HepG2 (cell line): Measurements from ENCODE around the gene RNH1. TPM values are rescaled to one million over a fixed set of nuclear protein-coding genes. Genes with fewer than 3 reads are reported as not detected.

Experiments used
- AFF4 ChIP-seq: sonication (generic); formaldehyde crosslinking; IDR thresholded peaks from 2 replicates; pipeline ENCODE4 v1.4.0; 2020; ENCODE audit warnings: missing genetic modification reagents
- AHR ChIP-seq: IDR thresholded peaks from 2 replicates; pipeline ENCODE4 v1.6.1; 2018; ENCODE audit warnings: missing genetic modification reagents, missing compliant biosample characterization
- BHLHE40 ChIP-seq: IDR thresholded peaks from 2 replicates; pipeline ENCODE4 v1.6.1; 2011; ENCODE audit warnings: low read length, improper control_type of control experiment
- CBFB ChIP-seq: sonication (generic); formaldehyde crosslinking; IDR thresholded peaks from 2 replicates; pipeline ENCODE4 v1.4.0; 2020; ENCODE audit warnings: missing genetic modification reagents
- GATA4 ChIP-seq: sonication (generic); IDR thresholded peaks from 2 replicates; pipeline ENCODE4 v1.6.1; 2016; ENCODE audit warnings: antibody characterized with exemption, low read depth, borderline replicate concordance
- GLI4 ChIP-seq: sonication (generic); formaldehyde crosslinking; IDR thresholded peaks from 2 replicates; pipeline ENCODE4 v1.5.1; 2020; ENCODE audit warnings: missing genetic modification reagents, mild to moderate bottlenecking, moderate library complexity, borderline replicate concordance
- HIC2 ChIP-seq: sonication (generic); formaldehyde crosslinking; IDR thresholded peaks from 2 replicates; pipeline ENCODE4 v1.9.0; 2022; ENCODE audit warnings: low read depth, missing genetic modification reagents
- HOMEZ ChIP-seq: IDR thresholded peaks from 2 replicates; pipeline ENCODE4 v1.6.1; 2016; ENCODE audit warnings: low read depth
- MIER2 ChIP-seq: IDR thresholded peaks from 2 replicates; pipeline ENCODE4 v1.6.1; 2016; ENCODE audit warnings: missing biosample characterization, missing genetic modification reagents
- NR3C1 ChIP-seq: sonication (generic); formaldehyde crosslinking; IDR thresholded peaks from 2 replicates; pipeline ENCODE4 v1.4.0; 2020; ENCODE audit warnings: missing genetic modification reagents
- RBAK ChIP-seq: sonication (generic); formaldehyde crosslinking; IDR thresholded peaks from 2 replicates; pipeline ENCODE4 v1.5.1; 2020; ENCODE audit warnings: mild to moderate bottlenecking, missing genetic modification reagents
- TBX2 ChIP-seq: sonication (generic); formaldehyde crosslinking; IDR thresholded peaks from 2 replicates; pipeline ENCODE4 v1.5.0; 2020; ENCODE audit warnings: missing genetic modification reagents, mild to moderate bottlenecking, borderline replicate concordance
- ZNF143 ChIP-seq: sonication (generic); formaldehyde crosslinking; IDR thresholded peaks from 2 replicates; pipeline ENCODE4 v1.4.0; 2020; ENCODE audit warnings: missing genetic modification reagents
- ZNF260 ChIP-seq: sonication (generic); formaldehyde crosslinking; IDR thresholded peaks from 2 replicates; pipeline ENCODE4 v1.4.0; 2020; ENCODE audit warnings: missing genetic modification reagents, low read depth, mild to moderate bottlenecking, borderline replicate concordance
- ZNF274 ChIP-seq: sonication (generic); formaldehyde crosslinking; IDR thresholded peaks from 2 replicates; pipeline ENCODE4 v1.5.1; 2020; ENCODE audit warnings: mild to moderate bottlenecking, missing genetic modification reagents
- ZNF468 ChIP-seq: sonication (generic); formaldehyde crosslinking; IDR thresholded peaks from 2 replicates; pipeline ENCODE4 v1.8.0; 2022; ENCODE audit warnings: mild to moderate bottlenecking, moderate library complexity, missing genetic modification reagents
- ZNF883 ChIP-seq: sonication (generic); formaldehyde crosslinking; IDR thresholded peaks from 2 replicates; pipeline ENCODE4 v1.5.1; 2020; ENCODE audit warnings: mild to moderate bottlenecking, missing genetic modification reagents; ENCODE audit errors: not compliant biosample characterization
- ZSCAN29 ChIP-seq: sonication (generic); formaldehyde crosslinking; conservative IDR thresholded peaks from 2 replicates; pipeline ENCODE4 v1.4.0; 2020; ENCODE audit warnings: mild to moderate bottlenecking, missing genetic modification reagents
- ZXDC ChIP-seq: sonication (generic); formaldehyde crosslinking; IDR thresholded peaks from 2 replicates; pipeline ENCODE4 v1.5.0; 2020; ENCODE audit warnings: mild to moderate bottlenecking, missing genetic modification reagents
- polyA plus RNA-seq, 8 experiments: library from polyadenylated mRNA; depleted of rRNA in 3 of 8; stranded (reverse) in 7 of 8; unstranded in 1 of 8; fragments of >200 nt; fragmentation: Illumina TruSeq in 4 of 8; extraction: Trizol in 4 of 8; gene quantifications; 2 replicates each; pipeline versions ENCODE4 v1.2.1 to v1.2.3, GENCODE V29; 2011 to 2016; ENCODE audit warnings: low read depth in 4 of 8, missing spikeins in 1 of 8, mixed read lengths in 1 of 8; ENCODE audit not compliant: insufficient read depth in 1 of 8
- total RNA-seq, 5 experiments: library from RNA; depleted of rRNA; stranded (reverse); fragments of >200 nt; fragmentation: Illumina TruSeq; extraction: Trizol; gene quantifications; 2 replicates each; pipeline ENCODE4 v1.2.3, GENCODE V29; 2016; ENCODE audit warnings: low read depth in 1 of 5

RNH1 gene
- total and polyA plus RNA-seq, 2 of the 13 experiments (the other 11 are each of a cell fraction or from before 2014, with no cell fraction given), result 36.0 to 74.1 TPM

- TF ChIP-seq ZXDC (no peak), TBX2 (CRISPR knock-in tag) (peak; percentile 44; the same call in 1 of the 2 replicates), NR3C1 (CRISPR knock-in tag) (no peak), HIC2 (CRISPR knock-in tag) (peak; percentile 55; the same call in 1 of the 2 replicates), GLI4 (0 out of 2 replicates have a peak, but pooled peaks have one; percentile 72), BHLHE40 (0 out of 2 replicates have a peak, but pooled peaks have one; percentile 10), ZSCAN29 (no peak), HOMEZ (CRISPR knock-in tag) (peak; percentile 73), AFF4 (CRISPR knock-in tag) (no peak), ZNF883 (CRISPR knock-in tag) (peak; percentile 85), RBAK (CRISPR knock-in tag) (no peak), ZNF274 (CRISPR knock-in tag) (peak; percentile 72), AHR (0 out of 2 replicates have a peak, but pooled peaks have one; percentile 47), CBFB (CRISPR knock-in tag) (peak; percentile 48; the same call in 1 of the 2 replicates), ZNF260 (CRISPR knock-in tag) (no peak), ZNF468 (CRISPR knock-in tag) (no peak), ZNF143 (CRISPR knock-in tag) (peak; percentile 74), MIER2 (CRISPR knock-in tag) (0 out of 2 replicates have a peak, but pooled peaks have one; percentile 27), GATA4 (0 out of 2 replicates have a peak, but pooled peaks have one; percentile 51)
Measured at GRCh38 chr11:447923-448731, 58.9 kb downstream of the RNH1 start (continued).
